Activated effector memory CD4-positive, alpha-beta T cell treated with anti-CD3 and anti-CD28 coated beads, Interleukin-2, amount 50 U/mL, for 16 hours (primary cell): Measurements from ENCODE around the gene KRTAP3-1.

Experiments used
- DNase-seq: peaks from one replicate; pipeline ENCODE4 v3.0.0-alpha.2; 2020

Gene KRTAP3-1

GRCh38 chr17:40974366-40974765, 34.6 kb downstream of the KRTAP3-1 start:
- no peak for DNase-seq

GRCh38 chr17:40967582-40967981, 41.3 kb downstream of the KRTAP3-1 start:
- no peak for DNase-seq

DNA sequence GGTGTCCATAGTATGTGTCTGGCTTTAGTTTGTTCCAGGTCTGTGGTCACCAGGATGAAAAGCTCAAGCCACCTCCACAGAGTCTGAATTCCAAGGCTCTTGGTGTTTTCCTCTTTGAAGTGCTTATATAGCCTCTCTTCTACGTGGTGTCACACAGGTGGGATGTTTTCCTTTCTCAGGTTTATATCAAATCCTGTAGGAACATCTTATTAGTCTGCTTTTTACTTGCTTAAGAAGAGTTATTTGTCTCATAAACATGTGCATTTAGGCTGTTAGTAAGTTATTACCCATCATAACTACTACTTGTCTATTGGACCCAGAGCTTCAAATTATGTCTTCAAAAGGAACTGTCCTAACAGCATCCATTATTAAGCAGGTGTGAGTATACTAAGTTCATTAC, 42.1 kb downstream of the KRTAP3-1 start, which contains the start of gene KRT39:
TSS of gene KRT39 (minus strand) at position 101 of the 400 bp plus-strand sequence. CDS start at position 9, 92 bp downstream.
- DNase-seq: no peak

GRCh38 chr17:40963838-40964237, 45.1 kb downstream of the KRTAP3-1 start:
- DNase-seq: no peak

GRCh38 chr17:40962059-40962561, 46.8 kb downstream of the KRTAP3-1 start:
- DNase-seq: no peak

DNA sequence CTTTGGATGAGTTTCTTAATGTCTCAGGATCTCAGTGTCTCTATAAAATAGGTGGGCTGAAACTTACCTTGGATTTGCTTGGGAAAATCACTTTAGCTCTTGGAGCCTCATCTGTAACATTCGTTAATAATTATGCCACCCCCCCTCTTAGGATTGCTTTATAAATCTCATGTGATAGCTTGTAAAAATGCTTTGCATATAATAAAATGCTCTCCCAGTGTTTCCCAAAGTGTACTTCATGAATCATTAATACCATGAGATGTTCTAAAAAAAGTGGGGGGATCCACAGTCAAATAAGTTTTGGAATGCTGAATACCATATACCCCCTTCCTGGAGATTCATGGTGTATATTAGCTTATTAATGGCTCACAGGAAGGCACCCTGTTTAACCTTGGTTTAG, 47.3 kb downstream of the KRTAP3-1 start:
- DNase-seq: no peak

- DNase-seq: no peak
Observed at GRCh38 chr17:40960144-40960543, 48.8 kb downstream of the KRTAP3-1 start.
